HepG2 (cell line): ENCODE data around the gene SOAT1. TPM values are rescaled to one million over a fixed set of nuclear protein-coding genes. Genes with fewer than 3 reads are reported as not detected.

ENCODE experiments used
- ADNP ChIP-seq: sonication (generic); formaldehyde crosslinking; IDR thresholded peaks from 2 replicates; pipeline ENCODE4 v1.4.0; 2020; ENCODE audit warnings: missing genetic modification reagents
- EHMT2 ChIP-seq: fragments of 200-600 bp; sonication (generic); IDR thresholded peaks from 2 replicates; pipeline ENCODE4 v1.7.0; 2017; ENCODE audit warnings: antibody characterized with exemption, low read depth, low read length, borderline replicate concordance
- ELF1 ChIP-seq: sonication (generic); formaldehyde crosslinking; IDR thresholded peaks from 2 replicates; pipeline ENCODE4 v1.4.0; 2020; ENCODE audit warnings: missing genetic modification reagents
- FOXA1 ChIP-seq, 2 experiments: fragments of 450-650 bp in 1 of 2; sonication (generic) in 1 of 2; formaldehyde crosslinking in 1 of 2; IDR thresholded peaks; 2 replicates each; pipeline versions ENCODE4 v1.4.0 to v1.6.1; 2016 to 2020; ENCODE audit warnings: missing genetic modification reagents in 1 of 2
- HMG20B ChIP-seq: conservative IDR thresholded peaks from 2 replicates; pipeline ENCODE4 v1.6.1; 2016; ENCODE audit warnings: missing genetic modification reagents, missing compliant biosample characterization
- HNRNPH1 ChIP-seq: fragments of 200-400 bp; formaldehyde crosslinking; optimal IDR thresholded peaks from 2 replicates; pipeline ENCODE3; 2017; ENCODE audit warnings: mild to moderate bottlenecking, low read depth, low read length
- IRF2 ChIP-seq: IDR thresholded peaks from 2 replicates; pipeline ENCODE4 v1.6.1; 2018; ENCODE audit warnings: missing genetic modification reagents, missing compliant biosample characterization
- KAT2B ChIP-seq: fragments of 150-350 bp; IDR thresholded peaks from 2 replicates; pipeline ENCODE4 v1.6.1; 2014; ENCODE audit warnings: low read depth, low read length, borderline replicate concordance
- KDM1A ChIP-seq: IDR thresholded peaks from 2 replicates; pipeline ENCODE4 v1.6.1; 2016; ENCODE audit warnings: missing compliant biosample characterization
- KDM5A ChIP-seq: fragments of 200-600 bp; sonication (generic); IDR thresholded peaks from 2 replicates; pipeline ENCODE4 v1.7.0; 2018; ENCODE audit warnings: antibody characterized with exemption, mild to moderate bottlenecking, low read length, borderline replicate concordance
- POLR2G ChIP-seq: fragments of 200-400 bp; formaldehyde crosslinking; IDR thresholded peaks from 2 replicates; pipeline ENCODE4 v1.6.1; 2018; ENCODE audit warnings: mild to moderate bottlenecking, low read depth, low read length, moderate library complexity
- RXRA ChIP-seq: sonication (generic); formaldehyde crosslinking; IDR thresholded peaks from 2 replicates; pipeline ENCODE4 v1.5.1; 2020; ENCODE audit warnings: missing genetic modification reagents
- YEATS2 ChIP-seq: sonication (generic); formaldehyde crosslinking; IDR thresholded peaks from 2 replicates; pipeline ENCODE4 v1.4.0; 2020; ENCODE audit warnings: missing genetic modification reagents, borderline replicate concordance
- ZNF329 ChIP-seq: sonication (generic); formaldehyde crosslinking; IDR thresholded peaks from 2 replicates; pipeline ENCODE4 v1.9.0; 2021; ENCODE audit warnings: low read depth, mild to moderate bottlenecking, missing genetic modification reagents
- ZNF614 ChIP-seq: IDR thresholded peaks from 2 replicates; pipeline ENCODE4 v1.6.1; 2018; ENCODE audit warnings: missing biosample characterization, missing genetic modification reagents, inconsistent platforms, borderline replicate concordance
- ZNF644 ChIP-seq: IDR thresholded peaks from 2 replicates; pipeline ENCODE4 v1.6.1; 2016; ENCODE audit warnings: low read depth
- ZNF747 ChIP-seq: sonication (generic); formaldehyde crosslinking; IDR thresholded peaks from 2 replicates; pipeline ENCODE4 v1.8.1; 2023; ENCODE audit warnings: missing genetic modification reagents, mild to moderate bottlenecking, borderline replicate concordance
- ZNF772 ChIP-seq: sonication (generic); formaldehyde crosslinking; IDR thresholded peaks from 2 replicates; pipeline ENCODE4 v1.5.0; 2020; ENCODE audit warnings: mild to moderate bottlenecking, missing genetic modification reagents
- ZNF781 ChIP-seq: sonication (generic); formaldehyde crosslinking; IDR thresholded peaks from 2 replicates; pipeline ENCODE4 v1.5.1; 2020; ENCODE audit warnings: borderline replicate concordance, mild to moderate bottlenecking, missing genetic modification reagents; ENCODE audit errors: not compliant biosample characterization
- polyA plus RNA-seq, 8 experiments: library from polyadenylated mRNA; depleted of rRNA in 3 of 8; stranded (reverse) in 7 of 8; unstranded in 1 of 8; fragments of >200 nt; fragmentation: Illumina TruSeq in 4 of 8; extraction: Trizol in 4 of 8; gene quantifications; 2 replicates each; pipeline versions ENCODE4 v1.2.1 to v1.2.3, GENCODE V29; 2011 to 2016; ENCODE audit warnings: low read depth in 4 of 8, missing spikeins in 1 of 8, mixed read lengths in 1 of 8; ENCODE audit not compliant: insufficient read depth in 1 of 8
- total RNA-seq, 5 experiments: library from RNA; depleted of rRNA; stranded (reverse); fragments of >200 nt; fragmentation: Illumina TruSeq; extraction: Trizol; gene quantifications; 2 replicates each; pipeline ENCODE4 v1.2.3, GENCODE V29; 2016; ENCODE audit warnings: low read depth in 1 of 5
- TF ChIP-seq, protein P1 (sequence below): sonication (generic); formaldehyde crosslinking; IDR thresholded peaks from 2 replicates; pipeline ENCODE4 v1.4.0; 2020; ENCODE audit warnings: missing genetic modification reagents
- TF ChIP-seq, protein P2 (sequence below): IDR thresholded peaks from 2 replicates; pipeline ENCODE4 v1.6.1; 2012; ENCODE audit warnings: low read depth, low read length, improper control_type of control experiment
- TF ChIP-seq, protein P3 (sequence below), 2 experiments: IDR thresholded peaks; 2 replicates each; pipeline ENCODE4 v1.6.1; 2011 to 2012; ENCODE audit warnings: low read length in 2 of 2, borderline replicate concordance in 1 of 2, low read depth in 1 of 2, mild to moderate bottlenecking in 1 of 2, moderate library complexity in 1 of 2

The SOAT1 gene
- total and polyA plus RNA-seq, 2 of the 13 experiments (the other 11 are each of a cell fraction or from before 2014, with no cell fraction given) = 22.3 to 52.0 TPM

DNA sequence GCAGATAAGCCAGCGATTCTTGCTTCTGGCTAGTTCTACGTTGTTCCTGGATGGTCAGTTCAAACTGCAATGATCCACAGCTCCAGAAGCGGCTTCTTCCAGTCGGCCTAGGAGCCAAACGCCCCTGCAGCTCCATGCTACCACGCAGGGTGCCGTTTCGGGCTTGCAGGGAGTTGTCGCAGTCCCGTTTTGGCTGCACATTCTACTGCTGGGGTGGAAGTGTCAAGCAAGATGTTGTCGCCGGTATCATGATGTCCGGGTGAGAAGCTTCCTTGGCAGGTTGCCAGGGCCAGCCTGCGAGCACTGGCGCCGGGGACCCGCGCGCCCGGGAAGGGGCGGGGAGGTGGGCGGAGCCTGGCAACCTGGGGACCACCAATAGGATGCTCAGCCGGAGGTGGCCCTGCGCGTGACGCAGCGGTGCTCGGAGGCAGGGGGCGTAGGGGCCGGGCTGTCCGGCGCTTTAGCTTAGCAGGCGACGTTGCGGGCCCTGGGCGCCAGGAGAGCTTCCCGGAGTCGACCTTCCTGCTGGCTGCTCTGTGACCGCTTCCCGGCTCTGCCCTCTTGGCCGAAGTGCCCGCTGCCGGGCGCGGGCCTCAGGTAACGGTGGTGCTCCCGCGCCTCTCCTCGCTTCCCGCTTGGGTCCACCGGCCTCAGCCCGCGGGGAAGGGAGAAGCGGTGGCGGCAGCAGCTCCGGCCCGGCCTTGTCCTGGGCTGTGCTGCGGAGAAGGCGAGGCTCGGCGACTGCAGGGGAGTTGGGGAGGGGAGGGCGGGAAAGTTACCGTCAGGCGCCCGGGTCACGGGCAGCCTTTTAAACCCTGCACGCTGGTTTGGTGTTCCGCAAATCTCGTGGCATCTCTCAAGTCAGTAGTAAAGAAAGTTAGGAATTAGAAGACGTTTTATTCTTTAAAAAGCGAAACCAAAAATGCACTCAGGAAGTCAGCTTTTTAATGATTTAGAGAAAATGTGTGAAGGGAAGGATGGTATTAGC is at the start of gene SOAT1 (continued):
- TF ChIP-seq HNRNPH1 = no peak
- 0 out of 2 replicates have a peak, but pooled peaks have one; percentile 42 for TF ChIP-seq RXRA
- TF ChIP-seq KDM5A = no peak
- no peak for TF ChIP-seq IRF2 (CRISPR knock-in tag)
- no peak for TF ChIP-seq KDM1A (CRISPR knock-in tag)
- no peak for TF ChIP-seq EHMT2
- peak; percentile 39; the same call in 1 of the 2 replicates for TF ChIP-seq ELF1 (CRISPR knock-in tag)
- TF ChIP-seq, protein P1, sequence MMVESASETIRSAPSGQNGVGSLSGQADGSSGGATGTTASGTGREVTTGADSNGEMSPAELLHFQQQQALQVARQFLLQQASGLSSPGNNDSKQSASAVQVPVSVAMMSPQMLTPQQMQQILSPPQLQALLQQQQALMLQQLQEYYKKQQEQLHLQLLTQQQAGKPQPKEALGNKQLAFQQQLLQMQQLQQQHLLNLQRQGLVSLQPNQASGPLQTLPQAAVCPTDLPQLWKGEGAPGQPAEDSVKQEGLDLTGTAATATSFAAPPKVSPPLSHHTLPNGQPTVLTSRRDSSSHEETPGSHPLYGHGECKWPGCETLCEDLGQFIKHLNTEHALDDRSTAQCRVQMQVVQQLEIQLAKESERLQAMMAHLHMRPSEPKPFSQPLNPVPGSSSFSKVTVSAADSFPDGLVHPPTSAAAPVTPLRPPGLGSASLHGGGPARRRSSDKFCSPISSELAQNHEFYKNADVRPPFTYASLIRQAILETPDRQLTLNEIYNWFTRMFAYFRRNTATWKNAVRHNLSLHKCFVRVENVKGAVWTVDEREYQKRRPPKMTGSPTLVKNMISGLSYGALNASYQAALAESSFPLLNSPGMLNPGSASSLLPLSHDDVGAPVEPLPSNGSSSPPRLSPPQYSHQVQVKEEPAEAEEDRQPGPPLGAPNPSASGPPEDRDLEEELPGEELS (CRISPR knock-in tag) = no peak
- TF ChIP-seq FOXA1 (IDR thresholded peaks at IDR 0.05) = no peak
- TF ChIP-seq FOXA1 (CRISPR knock-in tag; IDR thresholded peaks at IDR 0.05) = no peak
- no peak for TF ChIP-seq YEATS2 (CRISPR knock-in tag)
- peak; percentile 86 for TF ChIP-seq POLR2G
- peak; percentile 70; the same call in 1 of the 2 replicates for TF ChIP-seq ZNF329
- 0 out of 2 replicates have a peak, but pooled peaks have one; percentile 35 for TF ChIP-seq HMG20B (CRISPR knock-in tag)
- TF ChIP-seq, protein P2, sequence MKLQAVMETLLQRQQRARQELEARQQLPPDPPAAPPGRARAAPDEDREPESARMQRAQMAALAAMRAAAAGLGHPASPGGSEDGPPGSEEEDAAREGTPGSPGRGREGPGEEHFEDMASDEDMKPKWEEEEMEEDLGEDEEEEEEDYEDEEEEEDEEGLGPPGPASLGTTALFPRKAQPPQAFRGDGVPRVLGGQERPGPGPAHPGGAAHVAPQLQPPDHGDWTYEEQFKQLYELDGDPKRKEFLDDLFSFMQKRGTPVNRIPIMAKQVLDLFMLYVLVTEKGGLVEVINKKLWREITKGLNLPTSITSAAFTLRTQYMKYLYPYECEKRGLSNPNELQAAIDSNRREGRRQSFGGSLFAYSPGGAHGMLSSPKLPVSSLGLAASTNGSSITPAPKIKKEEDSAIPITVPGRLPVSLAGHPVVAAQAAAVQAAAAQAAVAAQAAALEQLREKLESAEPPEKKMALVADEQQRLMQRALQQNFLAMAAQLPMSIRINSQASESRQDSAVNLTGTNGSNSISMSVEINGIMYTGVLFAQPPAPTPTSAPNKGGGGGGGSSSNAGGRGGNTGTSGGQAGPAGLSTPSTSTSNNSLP = no peak
- no peak for TF ChIP-seq KAT2B
- TF ChIP-seq ZNF781 (CRISPR knock-in tag) = no peak
- TF ChIP-seq ADNP (CRISPR knock-in tag) = no peak
- TF ChIP-seq ZNF644 (CRISPR knock-in tag) = no peak
- no peak; the same call in 1 of the 2 replicates for TF ChIP-seq ZNF772 (CRISPR knock-in tag)
- no peak; the same call in 1 of the 2 replicates for TF ChIP-seq ZNF747 (CRISPR knock-in tag)
- peak; percentile 71; the same call in 1 of the 2 replicates for TF ChIP-seq ZNF614 (CRISPR knock-in tag)
- TF ChIP-seq, protein P3, sequence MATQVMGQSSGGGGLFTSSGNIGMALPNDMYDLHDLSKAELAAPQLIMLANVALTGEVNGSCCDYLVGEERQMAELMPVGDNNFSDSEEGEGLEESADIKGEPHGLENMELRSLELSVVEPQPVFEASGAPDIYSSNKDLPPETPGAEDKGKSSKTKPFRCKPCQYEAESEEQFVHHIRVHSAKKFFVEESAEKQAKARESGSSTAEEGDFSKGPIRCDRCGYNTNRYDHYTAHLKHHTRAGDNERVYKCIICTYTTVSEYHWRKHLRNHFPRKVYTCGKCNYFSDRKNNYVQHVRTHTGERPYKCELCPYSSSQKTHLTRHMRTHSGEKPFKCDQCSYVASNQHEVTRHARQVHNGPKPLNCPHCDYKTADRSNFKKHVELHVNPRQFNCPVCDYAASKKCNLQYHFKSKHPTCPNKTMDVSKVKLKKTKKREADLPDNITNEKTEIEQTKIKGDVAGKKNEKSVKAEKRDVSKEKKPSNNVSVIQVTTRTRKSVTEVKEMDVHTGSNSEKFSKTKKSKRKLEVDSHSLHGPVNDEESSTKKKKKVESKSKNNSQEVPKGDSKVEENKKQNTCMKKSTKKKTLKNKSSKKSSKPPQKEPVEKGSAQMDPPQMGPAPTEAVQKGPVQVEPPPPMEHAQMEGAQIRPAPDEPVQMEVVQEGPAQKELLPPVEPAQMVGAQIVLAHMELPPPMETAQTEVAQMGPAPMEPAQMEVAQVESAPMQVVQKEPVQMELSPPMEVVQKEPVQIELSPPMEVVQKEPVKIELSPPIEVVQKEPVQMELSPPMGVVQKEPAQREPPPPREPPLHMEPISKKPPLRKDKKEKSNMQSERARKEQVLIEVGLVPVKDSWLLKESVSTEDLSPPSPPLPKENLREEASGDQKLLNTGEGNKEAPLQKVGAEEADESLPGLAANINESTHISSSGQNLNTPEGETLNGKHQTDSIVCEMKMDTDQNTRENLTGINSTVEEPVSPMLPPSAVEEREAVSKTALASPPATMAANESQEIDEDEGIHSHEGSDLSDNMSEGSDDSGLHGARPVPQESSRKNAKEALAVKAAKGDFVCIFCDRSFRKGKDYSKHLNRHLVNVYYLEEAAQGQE (IDR thresholded peaks at IDR 0.05; ENCODE audit: borderline replicate concordance in 1 of 2, low read depth in 1 of 2, low read length in 2 of 2) = peak in 1 of 2 experiments; percentile 31; a peak in 1 of 4 replicates
